HG02981 (cell line): Measurements from ENCODE around the gene ARHGAP24.
A peak's percentile ranks its signal among the peaks of the same experiment; 100 is the strongest.
"Not testable (repeated sequence)": the region's sequence is repeated elsewhere in the genome, so short reads cannot be mapped to it uniquely, and the experiment has no call there.

Source experiments
- ATAC-seq: cut with Tn5 transposase; IDR thresholded peaks from one replicate; pipeline ENCODE4 v1.9.1; 2021; ENCODE audit warnings: mild to moderate bottlenecking, moderate library complexity; ENCODE audit not compliant: unreplicated experiment

Gene ARHGAP24

DNA sequence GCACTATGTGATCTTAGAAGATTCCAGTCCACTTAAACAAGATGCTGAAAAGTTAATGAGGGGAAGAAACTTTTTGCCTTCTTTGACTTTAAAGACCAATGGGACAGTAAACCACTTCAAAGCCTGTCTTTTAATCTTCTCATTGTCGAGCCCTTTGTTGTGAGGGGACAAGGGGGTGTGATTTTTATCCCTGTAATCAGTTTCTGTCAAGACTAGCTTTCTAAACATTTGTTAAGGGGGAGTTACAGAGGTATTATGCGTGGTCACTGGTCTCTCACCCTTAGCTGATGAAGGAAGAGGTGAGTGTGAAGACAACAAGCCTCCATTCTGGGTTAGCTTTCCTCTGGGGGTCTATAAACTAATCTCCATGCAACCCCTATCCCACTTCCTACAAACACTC is 409.3 kb downstream of the ARHGAP24 start:
- ATAC-seq, result no peak

DNA sequence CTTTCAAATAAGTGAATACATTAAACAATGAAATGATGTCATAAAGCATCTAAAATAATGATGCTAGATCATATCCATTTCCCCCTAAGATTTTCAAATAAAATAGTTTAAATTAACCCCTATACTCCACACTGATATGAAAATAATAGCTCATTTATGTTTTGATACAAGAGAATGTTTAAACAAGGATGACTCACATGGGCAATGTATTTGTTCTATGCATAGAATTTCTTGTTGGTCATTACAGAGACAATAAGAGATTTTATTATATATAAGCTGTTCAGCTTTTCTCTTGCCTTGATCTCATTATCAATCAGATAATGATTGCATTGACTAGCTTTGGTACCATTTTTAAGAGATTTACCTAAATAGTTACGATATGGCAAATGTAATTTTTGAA is 411.7 kb downstream of the ARHGAP24 start:
- ATAC-seq, result no peak

DNA sequence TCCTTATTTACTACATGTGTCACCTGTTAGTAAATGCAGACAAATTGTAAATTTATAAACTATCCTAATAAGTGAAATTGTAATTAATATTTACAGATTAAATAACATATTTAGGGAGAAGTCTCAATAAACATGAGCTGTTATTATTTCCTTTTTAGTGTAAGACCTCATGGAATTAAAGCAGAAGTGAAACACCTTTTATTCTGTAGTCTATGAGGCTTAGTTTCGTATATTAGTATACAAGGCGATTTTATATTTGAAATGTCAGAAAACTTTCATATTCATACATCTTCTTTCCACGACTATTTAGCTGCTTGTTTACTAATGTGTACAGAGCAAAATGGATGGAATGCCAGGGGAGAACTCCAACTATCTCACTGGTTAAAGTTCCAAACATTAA is 414.4 kb downstream of the ARHGAP24 start:
- ATAC-seq, result no peak

DNA sequence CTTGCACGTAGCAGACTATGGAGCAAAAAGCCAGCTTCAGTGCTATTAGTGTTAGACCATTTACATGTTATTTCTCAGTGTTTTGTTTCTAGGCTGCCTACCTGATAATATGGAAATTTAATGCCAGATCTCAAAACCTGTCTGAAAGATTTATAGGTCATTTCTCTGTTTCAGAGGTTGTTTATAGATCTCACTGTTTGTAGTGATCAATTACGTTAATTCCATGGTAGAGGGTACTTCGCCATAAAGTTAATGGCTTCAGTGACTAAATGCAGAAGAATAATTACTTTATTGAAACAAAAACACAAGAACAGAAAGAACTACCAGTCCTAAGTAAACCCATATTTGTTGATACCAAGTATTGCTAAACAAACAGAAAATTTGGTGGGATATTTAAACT is 420.8 kb downstream of the ARHGAP24 start:
- ATAC-seq, result no peak

DNA sequence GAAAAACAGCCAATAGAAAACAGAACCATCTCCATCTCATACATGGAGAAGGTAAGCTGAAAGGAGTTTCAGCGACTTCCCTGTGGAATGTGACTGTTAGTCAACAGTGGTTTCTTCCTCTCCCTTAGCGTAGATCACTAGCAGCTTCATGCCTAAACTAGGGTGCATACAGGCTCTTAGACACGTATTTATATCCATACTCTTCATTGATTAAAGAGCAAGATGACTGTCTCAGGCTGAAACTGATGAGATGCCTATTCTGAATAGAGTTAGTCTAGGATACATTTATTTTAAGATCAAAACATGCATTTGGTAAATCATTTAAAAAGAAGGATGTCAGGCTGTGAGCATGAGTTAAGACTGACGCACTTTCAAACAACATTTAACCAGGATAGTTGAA is 423.3 kb downstream of the ARHGAP24 start:
- no peak for ATAC-seq

DNA sequence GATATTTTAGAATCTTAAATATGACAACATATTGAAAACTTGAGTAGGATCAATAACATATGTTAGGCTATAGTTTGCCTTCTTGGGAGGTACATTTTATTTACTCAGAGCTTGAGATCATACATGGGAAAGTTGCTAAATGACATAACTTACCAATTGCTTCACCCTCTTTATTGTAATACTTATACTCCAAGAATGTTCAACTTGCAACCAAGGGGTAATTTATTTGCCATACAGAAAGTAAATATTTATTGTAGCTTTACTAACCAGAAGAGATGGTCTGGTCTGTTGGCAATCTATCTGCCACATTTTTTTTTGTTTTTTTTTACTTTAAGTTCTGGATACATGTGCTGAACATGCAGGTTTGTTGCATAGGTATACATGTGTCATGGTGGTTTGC is 426.6 kb downstream of the ARHGAP24 start:
- ATAC-seq, result no peak

DNA sequence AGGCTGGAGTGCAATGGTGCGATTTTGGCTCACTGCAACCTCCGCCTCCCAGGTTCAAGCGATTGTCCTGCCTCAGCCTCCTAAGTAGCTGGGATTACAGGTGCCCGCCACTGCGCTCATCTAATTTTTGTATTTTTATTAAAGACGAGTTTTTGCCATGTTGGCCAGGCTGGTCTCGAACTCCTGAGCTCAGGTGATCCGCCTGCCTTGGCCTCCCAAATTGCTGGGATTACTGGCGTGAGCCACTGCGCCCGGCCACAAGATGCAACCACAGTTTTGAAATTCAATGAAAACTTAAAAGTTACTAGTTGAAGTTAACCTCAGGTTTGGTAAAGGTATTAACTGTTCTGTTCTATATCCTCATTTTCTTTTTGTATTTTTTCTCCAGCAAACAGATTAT is 427.7 kb downstream of the ARHGAP24 start:
- not testable (repeated sequence) for ATAC-seq

DNA sequence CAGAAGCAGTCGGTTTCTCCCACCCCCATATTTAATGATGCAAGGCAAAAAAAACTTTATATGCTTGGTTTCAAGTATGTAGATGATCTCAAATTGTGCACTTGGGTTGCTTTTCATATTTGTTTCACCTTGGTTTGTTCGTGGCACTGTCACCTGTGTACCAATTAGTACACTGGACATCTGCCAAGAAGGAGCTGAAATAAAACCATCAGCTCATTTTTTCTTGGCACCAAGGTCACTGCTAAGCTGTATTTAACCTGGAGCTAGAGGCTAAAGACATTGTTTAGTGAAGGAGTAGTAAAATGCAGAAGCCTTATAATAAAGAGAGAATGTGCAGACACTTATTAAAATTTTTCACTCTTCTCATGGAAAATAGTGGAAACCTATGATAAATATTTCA is 430.8 kb downstream of the ARHGAP24 start:
- no peak for ATAC-seq

DNA sequence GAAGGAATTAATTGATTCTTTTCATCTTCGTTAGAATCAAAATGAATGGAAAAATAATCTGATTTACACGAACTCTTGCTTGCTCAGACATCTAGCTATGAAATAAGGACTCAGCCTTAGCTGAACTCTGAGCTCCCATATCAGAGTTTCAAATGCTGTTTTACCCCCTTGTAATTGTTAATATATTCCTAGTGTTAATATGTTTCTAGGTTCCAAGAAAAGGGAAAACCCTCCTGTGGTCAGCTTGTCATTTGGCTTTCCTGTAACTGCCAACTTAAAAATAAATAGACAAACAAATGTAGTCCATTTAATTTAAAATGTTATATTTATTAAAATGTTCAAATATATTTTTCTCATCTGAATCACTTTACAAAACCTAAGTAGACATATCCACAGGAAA is 432.1 kb downstream of the ARHGAP24 start:
- no peak for ATAC-seq

DNA sequence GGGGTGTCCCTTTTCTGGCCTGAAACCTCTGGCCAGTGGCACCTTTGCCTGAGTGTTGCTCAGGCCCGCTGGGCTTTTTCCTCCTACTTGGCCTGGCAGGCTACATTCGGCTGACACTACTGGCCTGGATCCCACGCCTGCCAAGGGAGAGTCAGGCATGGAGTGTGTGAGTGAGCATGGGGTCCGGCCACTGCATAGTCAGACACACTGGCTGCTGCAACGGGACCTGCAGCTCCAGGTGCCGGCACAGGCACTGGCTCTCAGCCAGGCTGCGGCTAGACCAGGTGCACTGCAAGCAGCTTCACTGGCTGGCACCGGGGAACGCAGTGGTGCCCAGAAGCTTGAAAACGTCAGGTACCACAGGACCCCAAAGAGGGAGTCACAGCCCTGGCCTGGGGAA is 434.9 kb downstream of the ARHGAP24 start:
- ATAC-seq, result no peak

DNA sequence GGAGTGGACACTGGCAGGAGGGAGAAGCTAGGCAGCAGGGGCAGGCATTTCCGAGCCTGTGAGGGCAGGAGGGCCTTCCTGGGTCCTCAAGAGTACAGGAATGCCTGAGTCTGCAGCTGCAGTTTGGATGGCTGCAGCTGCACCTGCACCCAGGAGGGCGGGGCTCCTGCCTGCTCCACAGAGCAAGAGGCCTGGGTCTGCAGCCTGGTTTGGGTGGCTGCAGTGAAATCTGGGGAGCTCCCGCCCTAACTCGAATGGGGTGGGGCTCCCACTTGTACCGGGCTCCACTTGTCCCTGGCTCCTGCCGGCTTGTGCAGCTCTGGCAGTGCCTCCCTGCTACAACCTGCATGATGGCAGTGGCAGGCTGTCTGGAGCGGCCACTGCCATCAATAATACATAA is 436.0 kb downstream of the ARHGAP24 start:
- no peak for ATAC-seq

DNA sequence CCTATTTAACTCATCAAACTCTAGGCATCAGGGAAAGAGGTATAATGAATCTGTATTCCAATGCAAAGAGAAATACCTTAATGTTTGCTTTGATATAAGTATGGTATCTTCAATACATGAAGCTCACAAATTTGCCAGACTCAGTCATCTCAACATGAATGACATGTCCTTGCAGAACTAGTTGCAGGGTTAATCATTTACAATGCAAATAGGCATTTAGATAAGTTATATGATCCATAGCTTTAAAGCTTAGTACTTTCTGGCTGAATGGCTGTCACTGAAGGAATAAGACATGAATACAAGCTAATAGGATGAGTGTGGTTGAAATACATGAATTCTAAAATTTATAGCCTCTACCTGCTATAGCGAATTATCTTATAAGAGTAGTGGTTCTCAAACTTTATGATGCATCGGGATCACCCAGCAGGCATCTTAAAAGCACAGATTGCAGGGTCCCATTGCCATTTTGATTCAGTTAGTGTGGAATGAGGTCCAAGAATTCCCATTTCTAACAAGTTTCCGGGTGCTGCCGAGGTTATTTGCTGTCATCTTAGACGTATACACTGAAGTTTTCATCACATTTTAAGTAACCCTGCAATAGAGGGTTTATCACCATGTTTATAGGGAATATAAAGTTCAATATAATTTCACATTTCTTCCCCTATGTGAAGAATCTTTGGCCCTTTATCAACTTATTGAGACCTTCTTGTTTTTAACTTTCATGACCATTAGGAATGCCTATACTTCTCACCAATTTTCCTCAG is 439.2 kb downstream of the ARHGAP24 start:
- ATAC-seq, result no peak

DNA sequence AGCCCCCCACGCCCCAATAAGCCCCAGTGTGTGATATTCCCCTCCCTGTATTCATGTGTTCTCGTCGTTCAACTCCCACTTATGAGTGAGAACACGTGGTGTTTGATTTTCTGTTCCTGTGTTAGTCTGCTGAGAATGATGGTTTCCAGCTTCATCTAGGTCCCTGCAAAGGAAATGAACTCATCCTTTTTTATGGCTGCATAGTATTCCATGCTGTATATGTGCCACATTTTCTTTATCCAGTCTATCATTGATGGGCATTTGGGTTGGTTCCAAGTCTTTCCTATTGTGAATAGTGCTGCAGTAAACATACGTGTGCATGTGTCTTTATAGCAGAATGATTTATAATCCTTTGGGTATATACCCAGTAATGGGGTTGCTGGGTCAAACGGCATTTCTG is 440.6 kb downstream of the ARHGAP24 start:
- not testable (repeated sequence) for ATAC-seq

DNA sequence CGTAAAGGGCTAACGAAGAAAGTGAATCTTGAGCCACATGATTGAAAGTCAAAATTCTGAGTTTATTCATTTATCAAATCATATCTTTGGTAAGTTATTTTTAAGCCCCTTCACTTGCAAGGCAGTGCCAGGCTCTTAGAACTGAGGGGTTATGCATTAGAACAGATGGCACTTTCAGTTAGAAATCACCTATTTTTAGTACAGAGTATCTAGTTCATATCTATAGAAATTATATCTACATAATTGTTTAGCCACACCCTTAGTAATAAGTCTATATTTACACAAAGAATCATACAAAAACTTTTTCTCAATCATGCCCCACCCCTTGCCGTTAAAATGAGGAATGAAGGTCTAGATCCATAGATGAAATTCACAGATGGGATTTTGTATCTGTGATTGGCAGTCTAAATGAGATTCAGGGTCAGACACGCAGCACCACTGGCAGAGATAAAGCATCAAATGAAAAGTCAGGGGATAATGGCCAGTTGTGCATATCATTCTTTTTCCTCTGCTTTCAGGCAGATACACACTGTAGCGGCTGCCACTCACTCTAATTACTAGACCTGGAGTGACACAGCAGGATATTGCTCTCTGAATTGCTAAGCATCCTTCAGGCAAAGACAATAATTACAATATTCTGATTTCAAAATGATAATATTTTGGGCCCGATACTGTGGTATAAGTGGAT is 444.4 kb downstream of the ARHGAP24 start:
- no peak for ATAC-seq

DNA sequence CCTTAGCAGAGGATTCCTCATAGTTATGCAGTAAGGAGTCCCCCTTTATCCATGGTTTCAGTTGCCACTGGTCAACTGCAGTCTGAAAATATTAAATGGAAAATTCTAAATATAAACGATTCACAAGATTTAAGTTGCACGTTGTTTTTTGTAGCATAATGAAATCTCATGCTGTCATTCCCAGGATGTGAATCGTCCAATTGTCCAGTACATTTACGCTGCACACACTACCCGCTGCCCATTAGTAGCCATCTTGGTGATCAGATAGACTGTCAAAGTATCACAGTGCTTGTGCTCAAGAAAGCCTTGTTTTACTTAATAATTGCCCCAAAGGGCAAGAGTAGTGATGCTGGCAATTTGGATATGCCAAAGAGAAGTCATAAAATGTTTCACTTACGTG is 450.1 kb downstream of the ARHGAP24 start:
- ATAC-seq, result no peak

DNA sequence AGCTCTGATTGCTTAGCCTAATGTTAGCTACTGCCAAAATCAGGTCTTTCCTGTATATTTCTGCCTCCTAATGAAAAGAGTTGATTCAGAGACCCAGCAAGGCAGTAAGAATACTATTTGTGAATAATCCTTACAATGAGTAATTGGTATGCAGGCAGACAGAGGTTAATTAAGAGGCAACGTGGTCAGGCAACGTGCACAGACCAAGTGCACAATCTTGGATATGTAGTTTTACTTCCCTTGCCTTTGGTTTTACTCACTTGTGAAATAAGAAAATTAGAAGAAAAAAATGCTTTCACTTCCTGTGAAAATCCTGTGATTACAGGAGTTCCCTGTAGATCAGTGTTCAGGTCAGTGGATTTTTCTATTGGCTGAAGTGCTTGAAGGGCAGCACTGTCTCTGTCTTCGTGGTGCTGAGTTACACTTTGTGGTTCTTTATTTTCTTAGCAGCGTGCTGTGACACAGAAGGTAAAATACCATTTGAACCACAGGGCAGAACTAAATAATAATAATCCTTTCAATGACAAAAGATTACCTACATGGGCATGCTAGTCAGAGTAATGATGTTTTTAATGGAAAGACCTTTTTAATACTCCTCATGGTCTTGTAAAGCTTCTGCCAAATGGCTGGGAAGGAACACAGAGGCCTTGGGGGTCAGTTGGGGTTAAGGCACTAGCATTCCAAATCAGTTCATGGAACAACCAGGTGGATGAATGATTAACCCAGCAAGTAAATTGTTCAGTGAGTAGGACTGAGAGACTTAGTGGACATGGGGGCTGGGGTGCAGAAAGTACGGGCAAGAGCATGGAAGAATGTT is 454.0 kb downstream of the ARHGAP24 start:
- ATAC-seq, result peak; percentile 79

DNA sequence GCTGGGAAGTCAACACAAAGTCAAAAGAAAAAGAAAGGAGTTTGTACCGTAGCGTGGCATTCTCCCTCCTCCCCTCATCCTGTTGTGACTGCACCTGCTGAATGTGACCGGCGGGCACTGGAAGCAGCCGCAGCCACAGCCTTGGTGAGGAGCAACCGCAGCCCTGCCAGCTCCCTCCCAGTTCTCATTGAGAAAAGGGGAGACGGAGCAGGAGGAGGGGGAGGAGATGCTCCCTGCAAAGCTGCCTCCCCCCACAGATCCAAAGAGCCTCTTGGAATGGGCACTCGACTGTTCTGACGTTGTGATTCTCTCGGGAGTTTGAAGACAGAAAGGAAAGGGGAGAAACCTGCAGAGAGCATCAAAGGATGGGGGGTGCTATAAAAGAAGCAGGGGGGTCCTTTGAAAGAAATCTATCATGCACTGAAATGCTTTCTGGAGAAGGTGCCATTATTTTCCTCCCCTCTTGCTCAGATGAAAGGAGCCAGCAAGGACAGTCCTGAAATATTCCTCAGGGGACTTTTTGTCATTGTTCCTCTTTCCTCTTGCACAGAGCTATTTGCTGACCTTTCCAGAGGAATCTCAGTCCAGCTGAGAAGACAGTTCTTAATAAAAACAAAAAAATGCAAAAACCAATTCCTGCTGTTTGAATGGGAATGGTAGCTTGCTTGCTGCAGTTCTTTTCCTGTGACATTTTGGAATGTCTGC is 455.2 kb downstream of the ARHGAP24 start:
- no peak for ATAC-seq

DNA sequence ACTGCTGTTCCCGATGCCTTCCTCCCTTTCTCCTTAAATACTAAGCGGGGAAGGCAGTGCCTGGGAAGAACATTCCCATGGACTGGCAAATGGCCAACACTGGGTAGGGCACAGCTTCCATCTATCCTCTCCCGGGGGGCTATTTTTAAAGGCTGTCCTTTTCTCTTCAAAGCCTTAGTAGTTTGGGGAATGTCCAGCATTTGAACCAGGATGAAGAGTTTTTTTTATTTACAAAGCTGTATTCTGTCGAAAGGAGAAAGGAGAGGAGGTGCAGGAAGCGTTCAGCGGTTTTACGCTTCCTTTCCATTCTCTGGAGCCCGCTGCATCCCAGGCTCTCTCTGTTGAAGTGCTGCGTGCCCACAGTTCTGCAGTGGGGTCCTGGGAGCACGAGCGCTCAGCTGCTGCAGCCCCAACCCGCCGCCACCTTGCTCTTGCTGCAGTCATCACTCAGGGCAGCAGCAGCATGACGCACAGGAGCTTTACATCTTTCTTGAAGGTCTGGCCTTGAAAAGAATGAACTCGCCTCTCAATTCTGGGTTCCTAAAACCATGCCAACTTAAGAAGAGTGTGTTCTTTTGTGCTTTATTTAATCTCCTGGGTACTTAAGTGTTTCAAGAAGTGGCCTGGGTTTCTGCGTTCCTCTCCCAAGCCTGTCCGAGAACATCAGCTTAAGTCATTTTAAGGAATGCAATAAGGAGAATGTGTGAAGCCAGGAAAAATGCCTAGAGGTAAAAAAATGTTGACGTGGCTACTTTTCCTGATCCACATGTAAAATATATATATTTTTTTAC is 457.7 kb downstream of the ARHGAP24 start:
- ATAC-seq, result no peak

DNA sequence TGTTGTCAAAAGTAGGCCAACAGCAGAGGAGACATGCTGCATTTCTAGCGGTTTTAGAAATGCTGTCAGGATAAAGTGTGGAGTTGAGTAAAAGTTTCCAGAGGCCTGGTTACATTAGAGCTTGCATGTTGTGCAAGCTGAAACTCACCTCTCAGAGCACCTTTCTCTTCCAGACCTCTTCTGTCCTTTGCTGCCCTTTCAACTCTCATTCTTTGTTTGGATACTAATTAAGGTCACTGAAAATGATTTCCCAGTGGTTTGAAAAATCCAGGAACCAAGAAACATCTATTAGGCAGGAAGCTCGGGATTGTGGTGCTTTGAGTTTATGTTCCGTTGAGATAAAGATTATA is 458.3 kb downstream of the ARHGAP24 start:
- no peak for ATAC-seq

DNA sequence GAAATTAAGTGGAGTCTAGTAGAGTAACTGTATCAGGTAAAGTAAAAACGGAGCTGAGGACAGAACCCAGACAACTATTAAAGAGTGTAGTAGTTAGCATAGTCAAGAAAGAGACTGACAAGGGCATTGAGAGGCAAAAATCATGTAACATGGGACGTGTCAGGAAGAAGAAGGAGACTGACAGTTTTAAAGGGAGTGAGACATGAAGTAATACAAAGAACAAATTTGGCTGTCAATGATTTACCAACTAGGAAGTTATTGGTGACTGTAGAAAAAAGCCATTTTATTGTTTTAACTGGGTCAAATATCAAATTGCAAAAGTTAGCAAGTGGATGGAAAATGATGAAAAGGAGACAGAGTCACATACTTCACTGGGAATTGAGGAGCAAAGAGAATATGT is 462.6 kb downstream of the ARHGAP24 start:
- no peak for ATAC-seq
